Smooth muscle cell (in vitro differentiated cells): ENCODE results near the gene UBB. TPM values are rescaled to one million over a fixed set of nuclear protein-coding genes. Genes with fewer than 3 reads are reported as not detected.
A peak's percentile ranks its signal among the peaks of the same experiment; 100 is the strongest.

Experiments
- DNase-seq: peaks from one replicate; lab custom pipeline; 2025; ENCODE audit not compliant: unreplicated experiment; lab: John Stamatoyannopoulos, UW
- H2AFZ ChIP-seq: fragments of 200-600 bp; sonication (generic); 2 replicates; pipeline ENCODE4 v1.6.0; 2016; ENCODE audit warnings: antibody characterized with exemption, low read depth, mild to moderate bottlenecking
- H3F3A ChIP-seq: fragments of 200-600 bp; sonication (generic); 2 replicates; pipeline ENCODE4 v1.6.0; 2017; ENCODE audit warnings: antibody characterized with exemption, low read depth
- H3K27ac ChIP-seq: fragments of 200-600 bp; sonication (generic); 2 replicates; pipeline ENCODE4 v1.5.1; 2016; ENCODE audit warnings: low read depth, mild to moderate bottlenecking
- H3K27me3 ChIP-seq: fragments of 200-600 bp; sonication (generic); 2 replicates; pipeline ENCODE4 v1.6.1; 2016; ENCODE audit warnings: low read depth, mild to moderate bottlenecking
- H3K36me3 ChIP-seq: fragments of 200-600 bp; sonication (generic); 2 replicates; pipeline ENCODE4 v1.5.1; 2016; ENCODE audit warnings: low read depth
- H3K4me1 ChIP-seq: fragments of 200-600 bp; sonication (generic); 2 replicates; pipeline ENCODE4 v1.5.1; 2016; ENCODE audit warnings: low read depth
- H3K4me2 ChIP-seq: fragments of 200-600 bp; sonication (generic); 2 replicates; pipeline ENCODE4 v1.6.0; 2016; ENCODE audit warnings: mild to moderate bottlenecking
- H3K4me3 ChIP-seq: fragments of 200-600 bp; sonication (generic); 2 replicates; pipeline ENCODE4 v1.5.1; 2016; ENCODE audit warnings: mild to moderate bottlenecking
- H3K79me2 ChIP-seq: fragments of 200-600 bp; sonication (generic); 2 replicates; pipeline ENCODE4 v1.6.0; 2016; ENCODE audit warnings: low read depth, mild to moderate bottlenecking
- H3K9ac ChIP-seq: fragments of 200-600 bp; sonication (generic); 2 replicates; pipeline ENCODE4 v1.6.0; 2016; ENCODE audit warnings: low read depth
- H3K9me3 ChIP-seq: fragments of 200-600 bp; sonication (generic); replicated peaks from 2 replicates; pipeline ENCODE4 v1.5.1; 2016; ENCODE audit warnings: low read depth
- H4K20me1 ChIP-seq: fragments of 200-600 bp; sonication (generic); 2 replicates; pipeline ENCODE4 v1.6.0; 2016; ENCODE audit warnings: low read depth
- WGBS: methylation state at CpG from one replicate; pipeline ENCODE4 v1.1.7; 2016; ENCODE audit warnings: low lambda C conversion rate; 5-methylcytosine and 5-hydroxymethylcytosine counted together
- polyA plus RNA-seq: library from polyadenylated mRNA; unstranded; fragments of >200 nt; fragmentation: Nextera tagmentation; extraction: Ambion mirVana; gene quantifications from 2 replicates; pipeline ENCODE4 v1.2.1, GENCODE V29; 2016
- total RNA-seq: library from RNA; depleted of rRNA; stranded (reverse); fragments of >200 nt; gene quantifications from 2 replicates; pipeline ENCODE4 v1.2.3, GENCODE V29; 2014
- TF ChIP-seq, protein P1 (sequence below): fragments of 200-600 bp; sonication (generic); IDR thresholded peaks from 2 replicates; pipeline ENCODE4 v1.5.1; 2017; ENCODE audit warnings: borderline replicate concordance, mild to moderate bottlenecking, antibody characterized with exemption; ENCODE audit not compliant: insufficient read depth, poor library complexity, severe bottlenecking

Gene UBB
- total RNA-seq, result 1,100 and 1,184 TPM in 2 replicates
- polyA plus RNA-seq, result 2,038 and 2,323 TPM in 2 replicates

DNA sequence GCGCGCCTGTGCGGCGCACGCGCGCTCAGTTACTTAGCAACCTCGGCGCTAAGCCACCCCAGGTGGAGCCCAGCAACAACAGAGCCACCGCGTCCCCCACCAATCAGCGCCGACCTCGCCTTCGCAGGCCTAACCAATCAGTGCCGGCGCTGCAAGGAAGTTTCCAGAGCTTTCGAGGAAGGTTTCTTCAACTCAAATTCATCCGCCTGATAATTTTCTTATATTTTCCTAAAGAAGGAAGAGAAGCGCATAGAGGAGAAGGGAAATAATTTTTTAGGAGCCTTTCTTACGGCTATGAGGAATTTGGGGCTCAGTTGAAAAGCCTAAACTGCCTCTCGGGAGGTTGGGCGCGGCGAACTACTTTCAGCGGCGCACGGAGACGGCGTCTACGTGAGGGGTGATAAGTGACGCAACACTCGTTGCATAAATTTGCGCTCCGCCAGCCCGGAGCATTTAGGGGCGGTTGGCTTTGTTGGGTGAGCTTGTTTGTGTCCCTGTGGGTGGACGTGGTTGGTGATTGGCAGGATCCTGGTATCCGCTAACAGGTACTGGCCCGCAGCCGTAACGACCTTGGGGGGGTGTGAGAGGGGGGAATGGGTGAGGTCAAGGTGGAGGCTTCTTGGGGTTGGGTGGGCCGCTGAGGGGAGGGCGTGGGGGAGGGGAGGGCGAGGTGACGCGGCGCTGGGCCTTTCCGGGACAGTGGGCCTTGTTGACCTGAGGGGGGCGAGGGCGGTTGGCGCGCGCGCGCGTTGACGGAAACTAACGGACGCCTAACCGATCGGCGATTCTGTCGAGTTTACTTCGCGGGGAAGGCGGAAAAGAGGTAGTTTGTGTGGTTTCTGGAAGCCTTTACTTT is at the start of gene UBB:
Gene UBB, plus strand, starts transcription at position 452 of the 856 bp plus-strand sequence. CDS start 817 bp downstream, outside the sequence.
- Histone ChIP-seq H3K27ac (peak within 1 kb of the TSS; percentile 97), H3K9me3 (no peaks in the 10 kb centered on the region), H3K4me1 (peaks cover 25% of the 10 kb centered on the region), H3K27me3 (no peaks in the 10 kb centered on the region), H3K4me3 (peak within 1 kb of the TSS; percentile 92), H3K79me2 (peaks cover 33% of the 10 kb centered on the region), H3K36me3 (no peaks in the 10 kb centered on the region), H3K4me2 (peak within 1 kb of the TSS; percentile 89), H3K9ac (peak within 1 kb of the TSS; percentile 97), H4K20me1 (peaks cover 33% of the 10 kb centered on the region), H2AFZ (peak within 1 kb of the TSS; percentile 83), H3F3A (peaks cover 23% of the 10 kb centered on the region)
- DNase-seq, result peak; percentile 96
- under 1% methylated on average over 48 of the region's 67 CpGs for WGBS
- TF ChIP-seq, protein P1, sequence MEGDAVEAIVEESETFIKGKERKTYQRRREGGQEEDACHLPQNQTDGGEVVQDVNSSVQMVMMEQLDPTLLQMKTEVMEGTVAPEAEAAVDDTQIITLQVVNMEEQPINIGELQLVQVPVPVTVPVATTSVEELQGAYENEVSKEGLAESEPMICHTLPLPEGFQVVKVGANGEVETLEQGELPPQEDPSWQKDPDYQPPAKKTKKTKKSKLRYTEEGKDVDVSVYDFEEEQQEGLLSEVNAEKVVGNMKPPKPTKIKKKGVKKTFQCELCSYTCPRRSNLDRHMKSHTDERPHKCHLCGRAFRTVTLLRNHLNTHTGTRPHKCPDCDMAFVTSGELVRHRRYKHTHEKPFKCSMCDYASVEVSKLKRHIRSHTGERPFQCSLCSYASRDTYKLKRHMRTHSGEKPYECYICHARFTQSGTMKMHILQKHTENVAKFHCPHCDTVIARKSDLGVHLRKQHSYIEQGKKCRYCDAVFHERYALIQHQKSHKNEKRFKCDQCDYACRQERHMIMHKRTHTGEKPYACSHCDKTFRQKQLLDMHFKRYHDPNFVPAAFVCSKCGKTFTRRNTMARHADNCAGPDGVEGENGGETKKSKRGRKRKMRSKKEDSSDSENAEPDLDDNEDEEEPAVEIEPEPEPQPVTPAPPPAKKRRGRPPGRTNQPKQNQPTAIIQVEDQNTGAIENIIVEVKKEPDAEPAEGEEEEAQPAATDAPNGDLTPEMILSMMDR, result no peak

DNA sequence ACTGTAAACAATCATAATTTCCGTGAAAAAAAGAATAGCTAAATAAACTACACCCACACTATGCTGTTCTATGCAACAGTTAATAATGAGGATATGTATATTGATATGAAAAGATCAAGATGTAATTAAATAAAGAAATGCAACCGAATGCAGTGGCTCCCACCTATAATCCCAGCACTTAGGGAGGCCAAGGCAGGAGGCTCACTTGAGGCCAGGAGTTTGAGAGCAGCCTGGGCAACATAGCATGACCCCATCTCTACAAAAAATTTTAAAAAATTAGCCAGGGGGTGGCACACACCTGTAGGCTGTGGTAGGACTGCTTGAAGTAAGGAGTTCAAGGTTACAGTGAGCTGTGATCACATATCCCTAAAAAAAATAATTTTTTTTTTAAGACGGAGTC is 42.5 kb upstream of the UBB start:
- Histone ChIP-seq H3K27ac (no peak overlapping the region), H3K27me3 (no peaks in the 10 kb centered on the region), H3K9me3 (no peaks in the 10 kb centered on the region), H3F3A (no peaks in the 10 kb centered on the region), H2AFZ (no peak overlapping the region), H3K36me3 (no peaks in the 10 kb centered on the region), H3K4me1 (no peaks in the 10 kb centered on the region), H4K20me1 (no peaks in the 10 kb centered on the region), H3K79me2 (no peaks in the 10 kb centered on the region), H3K4me3 (no peak overlapping the region), H3K9ac (no peak overlapping the region), H3K4me2 (no peak overlapping the region)
- DNase-seq, result no peak
- TF ChIP-seq, protein P1, result no peak
- WGBS, result 96% methylated on average over 3 of the region's 3 CpGs

DNA sequence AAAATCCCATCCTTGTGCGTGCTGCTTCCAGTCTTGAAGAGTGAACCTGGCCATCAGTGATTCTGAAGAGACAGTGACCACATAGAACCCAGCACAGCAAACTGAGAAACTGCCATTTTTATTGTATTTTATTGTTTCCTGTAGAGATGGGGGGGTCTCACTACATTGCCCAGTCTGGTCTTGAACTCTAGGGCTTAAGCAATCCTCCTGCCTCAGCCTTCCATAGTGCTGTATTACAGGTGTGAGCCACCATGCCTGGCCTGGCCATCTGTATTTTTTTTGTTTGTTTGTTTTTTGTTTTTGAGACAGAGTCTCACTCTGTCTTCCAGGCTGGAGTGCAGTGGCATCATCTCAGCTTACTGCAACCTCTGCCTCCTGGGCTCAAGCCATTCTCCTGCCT is 41.5 kb upstream of the UBB start:
- Histone ChIP-seq H3K36me3 (no peaks in the 10 kb centered on the region), H3K27ac (no peak overlapping the region), H3K9me3 (no peaks in the 10 kb centered on the region), H3K4me1 (no peaks in the 10 kb centered on the region), H3F3A (no peaks in the 10 kb centered on the region), H2AFZ (no peak overlapping the region), H3K9ac (no peak overlapping the region), H3K27me3 (no peaks in the 10 kb centered on the region), H4K20me1 (no peaks in the 10 kb centered on the region), H3K4me2 (no peak overlapping the region), H3K79me2 (no peaks in the 10 kb centered on the region), H3K4me3 (no peak overlapping the region)
- TF ChIP-seq, protein P1, result no peak
- 100% methylated on average over 1 of the region's 1 CpG for WGBS
- no peak for DNase-seq
